ENCODE results near the gene SCFD2.

GRCh38 chr4:53128706-53129357 lies 237.0 kb downstream of the SCFD2 start:
- TF ChIP-seq CTCF (IDR thresholded peaks at IDR 0.05): no peak
- TF ChIP-seq POLR2A (IDR thresholded peaks at IDR 0.05): no peak
